Activated CD8-positive, alpha-beta memory T cell treated with anti-CD3 and anti-CD28 coated beads, Interleukin-2, amount 10 ng/mL, durations not matched to agents 7 days and 5 days (primary cell): ENCODE results near the gene AP4B1. TPM values are rescaled to one million over a fixed set of nuclear protein-coding genes. Genes with fewer than 3 reads are reported as not detected.

Experiments
- total RNA-seq, 2 experiments: library from RNA; stranded (reverse); gene quantifications; one replicate each; pipeline ENCODE4 v1.2.3, GENCODE V29; 2021

The AP4B1 gene
- total RNA-seq, 2 experiments from 2014 or later = 57.3 to 61.8 TPM

Other genes starting within 250 kb of the AP4B1 start
- gene PHTF1, start 145.3 kb downstream of the AP4B1 start, total RNA-seq = 10 to 100 TPM; 27.8 to 30.4 TPM
- gene RSBN1, start 92.3 kb downstream of the AP4B1 start, total RNA-seq = 10 to 100 TPM; 23.7 to 24.9 TPM
- 100 to 1,000 TPM; 112 to 133 TPM for gene PTPN22, start 33.1 kb downstream of the AP4B1 start, total RNA-seq
- 1 to 10 TPM; 1.2 to 2.1 TPM for gene BCL2L15, start 17.2 kb downstream of the AP4B1 start, total RNA-seq
- 10 to 100 TPM; 19.5 to 21.1 TPM for gene DCLRE1B, start 527 bp upstream of the AP4B1 start, total RNA-seq
- 10 to 100 TPM; 90.4 to 97.9 TPM for gene HIPK1, start 24.5 kb upstream of the AP4B1 start, total RNA-seq
- under 1 TPM; 0.26 to 0.29 TPM for gene OLFML3, start 74.7 kb upstream of the AP4B1 start, total RNA-seq
- not detected for gene SYT6, start 249.1 kb upstream of the AP4B1 start, total RNA-seq